ENCODE data around the gene TMTC1. TPM values are rescaled to one million over a fixed set of nuclear protein-coding genes. Genes with fewer than 3 reads are reported as not detected.

Gene TMTC1
- total and polyA plus RNA-seq, 2 of the 8 experiments (the other 6 are each of a cell fraction or from before 2014, with no cell fraction given), result 15.4 to 20.8 TPM

DNA sequence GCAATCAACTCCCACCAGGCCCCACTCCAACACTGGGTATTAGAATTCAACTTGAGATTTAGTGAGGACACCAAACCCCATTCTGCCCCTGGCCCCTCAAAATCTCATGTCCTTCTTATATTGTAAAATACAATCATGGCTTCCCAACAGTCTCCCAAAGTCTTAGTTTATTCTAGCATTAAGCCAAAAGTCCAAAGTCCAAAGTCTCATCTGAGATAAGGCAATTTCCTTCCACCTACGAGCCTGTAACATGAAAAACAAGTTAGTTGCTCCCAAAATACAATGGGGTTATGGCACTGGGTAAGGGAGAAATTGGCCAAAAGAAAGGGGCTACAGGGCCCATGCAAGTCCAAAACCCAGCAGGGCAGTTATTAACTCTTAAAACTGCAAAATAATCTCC is 46.6 kb upstream of the TMTC1 start:
- no peaks in the 10 kb centered on the region for H3K79me1 ChIP-seq (ENCODE audit: low read depth, low read length)

More for the DNA sequence above, 46.6 kb upstream of the TMTC1 start:
- H3K27me3 ChIP-seq (replicated peaks in 1 of 4; ENCODE audit: control insufficient read depth in 3 of 4, extremely low read depth in 1 of 4, insufficient read depth in 3 of 4, low read length in 3 of 4), result no peaks in the 10 kb centered on the region
- H3K56ac ChIP-seq (replicated peaks; ENCODE audit: insufficient read length, low read depth, low read length), result no peak overlapping the region
- no peak overlapping the region for H4K5ac ChIP-seq (ENCODE audit: insufficient read length, low read depth, low read length)
- no peak overlapping the region for H2BK15ac ChIP-seq (ENCODE audit: low read length)
- no peaks in the 10 kb centered on the region for H3K79me2 ChIP-seq (ENCODE audit: control insufficient read depth in 1 of 2, insufficient read depth in 2 of 2, low read length in 2 of 2)
- no peak overlapping the region for H3K4me3 ChIP-seq (ENCODE audit: extremely low read depth in 1 of 4, insufficient read depth in 2 of 4, low read depth in 3 of 4, low read length in 4 of 4)
- H4K8ac ChIP-seq (ENCODE audit: extremely low read depth, insufficient read depth, low read length), result no peak overlapping the region
- DNase-seq (ENCODE audit: low read depth in 1 of 2, low spot score in 2 of 2) (no peak), FAIRE-seq (no peak)
- no peak overlapping the region for H2AK5ac ChIP-seq (ENCODE audit: low read depth, low read length)
- ChIA-PET POLR2A (ENCODE audit: partially characterized antibody) (no interaction called here), CTCF (ENCODE audit: partially characterized antibody) (interaction anchor here (1.2 kb wide), 1 partner anchor 60 kb away, joined by 3 read pairs; no protein-coding TSS in a partner anchor)
- no peaks in the 10 kb centered on the region for H3K4me1 ChIP-seq (replicated peaks in 1 of 4; ENCODE audit: control insufficient read depth in 3 of 4, insufficient read depth in 4 of 4, low read length in 3 of 4)
- H4K91ac ChIP-seq (replicated peaks; ENCODE audit: insufficient read length, low read length), result no peak overlapping the region
- TF ChIP-seq JUN (IDR thresholded peaks at IDR 0.05; ENCODE audit: low read depth, low read length) (no peak), TCF12 (IDR thresholded peaks at IDR 0.05; ENCODE audit: low read depth, low read length) (no peak), ASH2L (IDR thresholded peaks at IDR 0.05; ENCODE audit: low read length) (no peak)
- no peak overlapping the region for H2BK5ac ChIP-seq (ENCODE audit: low read depth, low read length)
- H3K23ac ChIP-seq (ENCODE audit: insufficient read length), result no peak overlapping the region
- no peak overlapping the region for H2BK120ac ChIP-seq (replicated peaks; ENCODE audit: low read depth, low read length)
- H2BK12ac ChIP-seq (ENCODE audit: low read depth, low read length), result no peak overlapping the region
- H3K9ac ChIP-seq (replicated peaks in 1 of 4; ENCODE audit: extremely low read depth in 1 of 4, low read depth in 3 of 4, low read length in 3 of 4), result no peak overlapping the region
- H3K27ac ChIP-seq (ENCODE audit: low read depth, low read length), result no peak overlapping the region
- WGBS, 2 experiments (ENCODE audit: extremely low coverage in 1 of 2, insufficient coverage in 1 of 2, insufficient read length in 1 of 2, insufficient replicate concordance in 2 of 2, low coverage in 1 of 2, low lambda C conversion rate in 2 of 2, missing lambda C conversion rate in 1 of 2), result 95% methylated on average over 1 of the region's 1 CpG; no CpG with 5 or more reads in 1 of the 2 experiments
- no peak overlapping the region for H3K4ac ChIP-seq (replicated peaks; ENCODE audit: insufficient read length, low read depth, low read length)
- H4K20me1 ChIP-seq (replicated peaks in 1 of 2; ENCODE audit: control insufficient read depth in 1 of 2, insufficient read depth in 2 of 2, low read length in 2 of 2), result no peaks in the 10 kb centered on the region
- no peak overlapping the region for H2AFZ ChIP-seq (ENCODE audit: low read length)
- no peak overlapping the region for H3K14ac ChIP-seq (ENCODE audit: insufficient read length)
- H3K36me3 ChIP-seq (ENCODE audit: control insufficient read depth in 2 of 4, insufficient read depth in 4 of 4, low read length in 3 of 4), result peaks cover 0 to 4% (median 0%) of the 10 kb centered on the region in 4 experiments; a peak in 1 of 8 replicates
- H3K4me2 ChIP-seq (ENCODE audit: insufficient read depth in 1 of 2, low read depth in 2 of 2, low read length in 2 of 2), result no peak overlapping the region
- H3K9me3 ChIP-seq (ENCODE audit: insufficient read depth in 2 of 2, low read depth in 1 of 2, low read length in 1 of 2), result peaks cover 15 to 20% of the 10 kb centered on the region in 2 experiments
- no peak overlapping the region for H3K18ac ChIP-seq (ENCODE audit: extremely low read depth, low read length)
- no peaks in the 10 kb centered on the region for H3K23me2 ChIP-seq (ENCODE audit: low read depth, low read length)
- H2BK20ac ChIP-seq (ENCODE audit: low read length), result no peak overlapping the region
